SK-N-SH (cell line): ENCODE measurements around the gene CD74. TPM values are rescaled to one million over a fixed set of nuclear protein-coding genes. Genes with fewer than 3 reads are reported as not detected.

Experiments used
- CTCF ChIA-PET: fragments of 300-600, 350-600 bp; formaldehyde crosslinking; extraction: SDS; loops from one replicate; lab custom pipeline; 2021; lab: Yijun Ruan, JAX
- POLR2A ChIA-PET: fragments of 350-600 bp; sonication (Branson Sonifier 250); formaldehyde crosslinking; extraction: SDS; loops from one replicate; lab custom pipeline; 2020; ENCODE audit warnings: antibody characterized with exemption, inconsistent platforms; lab: Yijun Ruan, JAX
- DNase-seq: peaks from one replicate; pipeline ENCODE4 v3.0.0; 2012
- H2AFZ ChIP-seq: fragments of 200-600 bp; sonication (generic); 2 replicates; pipeline ENCODE4 v1.8.1; 2016; ENCODE audit warnings: antibody characterized with exemption, mild to moderate bottlenecking, low read depth
- H3F3A ChIP-seq: fragments of 200-600 bp; sonication (generic); replicated peaks from 2 replicates; pipeline ENCODE3; 2016; ENCODE audit warnings: antibody characterized with exemption, mild to moderate bottlenecking; ENCODE audit not compliant: insufficient read depth
- H3K27ac ChIP-seq, 2 experiments: fragments of 200-500 bp in 1 of 2; fragments of 200-600 bp in 1 of 2; sonication (Bioruptor generic) in 1 of 2; sonication (generic), shearing (Covaris generic) in 1 of 2; 2 replicates each; pipeline versions ENCODE4 v1.5.1 to v1.6.1; 2014 to 2016; ENCODE audit warnings: low read depth in 2 of 2, inconsistent platforms in 1 of 2, low read length in 1 of 2, mild to moderate bottlenecking in 1 of 2, mixed read lengths in 1 of 2
- H3K27me3 ChIP-seq: fragments of 200-600 bp; sonication (generic), shearing (Covaris generic); 2 replicates; pipeline ENCODE4 v1.6.1; 2016; ENCODE audit warnings: mixed run types; ENCODE audit not compliant: insufficient read depth
- H3K36me3 ChIP-seq, 2 experiments: fragments of 200-500 bp in 1 of 2; fragments of 200-600 bp in 1 of 2; sonication (Bioruptor generic) in 1 of 2; sonication (generic) in 1 of 2; replicated peaks in 1 of 2; 2 replicates each; pipeline versions ENCODE3 to v1.5.1; 2014 to 2016; ENCODE audit warnings: low read length in 1 of 2, mild to moderate bottlenecking in 1 of 2; ENCODE audit not compliant: insufficient read depth in 2 of 2, control insufficient read depth in 1 of 2
- H3K4me1 ChIP-seq, 2 experiments: fragments of 200-500 bp in 1 of 2; fragments of 200-600 bp in 1 of 2; sonication (Bioruptor generic) in 1 of 2; sonication (generic), shearing (Covaris generic) in 1 of 2; 2 replicates each; pipeline versions ENCODE4 v1.5.1 to v1.6.1; 2014 to 2016; ENCODE audit warnings: low read depth in 1 of 2, low read length in 1 of 2, mixed run types in 1 of 2; ENCODE audit not compliant: insufficient read depth in 2 of 2, control insufficient read depth in 1 of 2
- H3K4me2 ChIP-seq: fragments of 200-600 bp; sonication (generic), shearing (Covaris generic); 2 replicates; pipeline ENCODE4 v1.6.1; 2017; ENCODE audit warnings: mixed run types
- H3K4me3 ChIP-seq, 2 experiments: fragments of 200-500 bp in 1 of 2; fragments of 200-600 bp in 1 of 2; sonication (Bioruptor generic) in 1 of 2; sonication (generic), shearing (Covaris generic) in 1 of 2; 2 replicates each; pipeline versions ENCODE4 v1.5.1 to v1.8.1; 2014 to 2016; ENCODE audit warnings: low read depth in 2 of 2, inconsistent platforms in 1 of 2, low read length in 1 of 2, mild to moderate bottlenecking in 1 of 2, mixed read lengths in 1 of 2, moderate library complexity in 1 of 2
- H3K79me2 ChIP-seq: fragments of 200-600 bp; sonication (generic); 2 replicates; pipeline ENCODE4 v1.8.1; 2017; ENCODE audit warnings: mild to moderate bottlenecking; ENCODE audit not compliant: insufficient read depth
- H3K9ac ChIP-seq: fragments of 200-600 bp; sonication (generic); 2 replicates; pipeline ENCODE4 v1.6.1; 2017; ENCODE audit warnings: mixed run types
- H3K9me2 ChIP-seq: fragments of 200-600 bp; sonication (generic); 2 replicates; pipeline ENCODE4 v1.6.1; 2017; ENCODE audit warnings: mixed run types
- H3K9me3 ChIP-seq: fragments of 200-600 bp; sonication (generic); 2 replicates; pipeline ENCODE4 v1.6.1; 2017; ENCODE audit warnings: mixed run types, mild to moderate bottlenecking, moderate library complexity
- H4K20me1 ChIP-seq: fragments of 200-600 bp; sonication (generic); 2 replicates; pipeline ENCODE4 v1.6.1; 2017; ENCODE audit warnings: mild to moderate bottlenecking, mixed run types; ENCODE audit not compliant: insufficient read depth
- CHD2 ChIP-seq: fragments of 150-350 bp; IDR thresholded peaks from 2 replicates; pipeline ENCODE4 v1.6.1; 2018; ENCODE audit warnings: low read length; ENCODE audit not compliant: partially characterized antibody
- ELF1 ChIP-seq: IDR thresholded peaks from 2 replicates; pipeline ENCODE4 v1.4.0; 2012
- EP300 ChIP-seq, 2 experiments: IDR thresholded peaks; 2 replicates each; pipeline versions ENCODE4 v1.4.0 to v1.6.1; 2012; ENCODE audit warnings: borderline replicate concordance in 1 of 2, low read depth in 1 of 2, low read length in 1 of 2
- FOXJ3 ChIP-seq: sonication (generic); formaldehyde crosslinking; IDR thresholded peaks from 2 replicates; pipeline ENCODE4 v1.5.1; 2020; ENCODE audit warnings: mild to moderate bottlenecking, missing genetic modification reagents
- GABPA ChIP-seq: IDR thresholded peaks from 2 replicates; pipeline ENCODE4 v1.4.0; 2012; ENCODE audit warnings: low read depth, mild to moderate bottlenecking
- GATA2 ChIP-seq: sonication (generic); formaldehyde crosslinking; IDR thresholded peaks from 2 replicates; pipeline ENCODE4 v1.5.0; 2020; ENCODE audit warnings: mild to moderate bottlenecking, missing genetic modification reagents
- NFIC ChIP-seq: IDR thresholded peaks from 2 replicates; pipeline ENCODE4 v1.4.0; 2012; ENCODE audit warnings: borderline replicate concordance
- RCOR1 ChIP-seq: fragments of 150-350 bp; IDR thresholded peaks from 2 replicates; pipeline ENCODE4 v1.6.1; 2017; ENCODE audit warnings: antibody characterized with exemption, low read length
- RFX5 ChIP-seq: IDR thresholded peaks from 2 replicates; pipeline ENCODE4 v1.6.1; 2012; ENCODE audit warnings: mild to moderate bottlenecking, improper control_type of control experiment, low read length
- RXRA ChIP-seq: IDR thresholded peaks from 2 replicates; pipeline ENCODE4 v1.4.0; 2012; ENCODE audit warnings: low read depth, mild to moderate bottlenecking, borderline replicate concordance
- SMC3 ChIP-seq: IDR thresholded peaks from 2 replicates; pipeline ENCODE4 v1.6.1; 2012; ENCODE audit warnings: low read depth, low read length, improper control_type of control experiment
- TAF1 ChIP-seq: IDR thresholded peaks from 2 replicates; pipeline ENCODE4 v1.6.1; 2012; ENCODE audit warnings: low read depth, mild to moderate bottlenecking, low read length, moderate library complexity, borderline replicate concordance
- TCF12 ChIP-seq: IDR thresholded peaks from 2 replicates; pipeline ENCODE4 v1.4.0; 2012
- WGBS: methylation state at CpG from one replicate; pipeline ENCODE4 v1.1.6; 2017; ENCODE audit warnings: low lambda C conversion rate; 5-methylcytosine and 5-hydroxymethylcytosine counted together
- polyA plus RNA-seq, 3 experiments: library from polyadenylated mRNA; depleted of rRNA; stranded (reverse); fragments of >200 nt; gene quantifications; 2 replicates each; pipeline ENCODE4 v1.2.3, GENCODE V29; 2012
- TF ChIP-seq, protein P1 (sequence below): IDR thresholded peaks from 2 replicates; pipeline ENCODE4 v1.4.0; 2012; ENCODE audit warnings: low read depth
- TF ChIP-seq, protein P2 (sequence below): fragments of 150-350 bp; IDR thresholded peaks from 2 replicates; pipeline ENCODE4 v1.6.1; 2016; ENCODE audit warnings: mild to moderate bottlenecking, low read depth, low read length
- TF ChIP-seq, protein P3 (sequence below): fragments of 200-600 bp; sonication (generic); IDR thresholded peaks from 2 replicates; pipeline ENCODE4 v1.6.1; 2017; ENCODE audit warnings: antibody characterized with exemption, mild to moderate bottlenecking, moderate library complexity
- TF ChIP-seq, protein P4 (sequence below): fragments of 150-350 bp; IDR thresholded peaks from 2 replicates; pipeline ENCODE4 v1.6.1; 2017; ENCODE audit warnings: antibody characterized with exemption, low read length, low read depth, borderline replicate concordance

CD74 gene
- polyA plus RNA-seq, 1 of the 3 experiments (the other 2 are of a cell fraction), result 0.26 TPM

DNA sequence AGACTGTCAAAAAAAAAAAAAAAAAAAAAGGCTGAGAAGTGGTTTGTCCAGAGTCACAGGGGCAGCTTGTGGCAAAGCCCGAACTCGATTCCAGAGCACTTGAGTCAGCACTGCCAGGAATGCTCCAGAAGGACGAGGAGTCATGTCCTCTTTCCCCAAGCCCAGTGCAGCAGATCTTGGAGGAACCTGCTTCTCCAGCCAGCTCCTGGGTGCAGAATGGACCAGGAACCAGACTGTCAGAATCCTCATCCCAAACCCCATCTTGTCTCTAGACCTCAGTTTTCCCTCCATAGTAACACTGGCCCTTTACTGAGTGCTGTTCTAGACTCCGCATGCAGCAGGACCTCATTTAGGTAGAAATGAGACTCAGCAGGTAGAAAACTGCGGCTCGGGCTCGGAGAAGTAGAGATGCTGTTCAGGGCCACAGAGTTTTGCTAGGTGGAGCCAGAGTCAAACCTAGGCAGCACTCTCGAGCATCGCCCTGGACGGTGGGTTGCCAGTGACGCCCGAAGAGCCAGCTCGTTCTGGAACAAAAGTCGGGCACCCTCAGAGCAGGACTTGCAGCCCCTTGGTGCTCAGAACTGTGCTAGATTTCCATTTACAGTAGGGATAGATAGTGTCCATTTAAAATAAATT is 15.4 kb downstream of the CD74 start:
- peaks cover 5% of the 10 kb centered on the region for H3F3A ChIP-seq
- no peak overlapping the region for H3K4me3 ChIP-seq
- TF ChIP-seq TCF12, result no peak
- no peak for TF ChIP-seq SMC3
- TF ChIP-seq, protein P1, sequence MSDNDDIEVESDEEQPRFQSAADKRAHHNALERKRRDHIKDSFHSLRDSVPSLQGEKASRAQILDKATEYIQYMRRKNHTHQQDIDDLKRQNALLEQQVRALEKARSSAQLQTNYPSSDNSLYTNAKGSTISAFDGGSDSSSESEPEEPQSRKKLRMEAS, result no peak
- no peak for TF ChIP-seq RFX5
- TF ChIP-seq TAF1, result no peak
- no peak for TF ChIP-seq CHD2
- TF ChIP-seq GABPA, result no peak
- TF ChIP-seq ELF1, result no peak
- TF ChIP-seq FOXJ3 (CRISPR knock-in tag), result no peak
- TF ChIP-seq NFIC, result no peak
- TF ChIP-seq, protein P2, sequence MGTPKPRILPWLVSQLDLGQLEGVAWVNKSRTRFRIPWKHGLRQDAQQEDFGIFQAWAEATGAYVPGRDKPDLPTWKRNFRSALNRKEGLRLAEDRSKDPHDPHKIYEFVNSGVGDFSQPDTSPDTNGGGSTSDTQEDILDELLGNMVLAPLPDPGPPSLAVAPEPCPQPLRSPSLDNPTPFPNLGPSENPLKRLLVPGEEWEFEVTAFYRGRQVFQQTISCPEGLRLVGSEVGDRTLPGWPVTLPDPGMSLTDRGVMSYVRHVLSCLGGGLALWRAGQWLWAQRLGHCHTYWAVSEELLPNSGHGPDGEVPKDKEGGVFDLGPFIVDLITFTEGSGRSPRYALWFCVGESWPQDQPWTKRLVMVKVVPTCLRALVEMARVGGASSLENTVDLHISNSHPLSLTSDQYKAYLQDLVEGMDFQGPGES, result no peak
- no peak for TF ChIP-seq EP300 (IDR thresholded peaks at IDR 0.05; ENCODE audit: borderline replicate concordance in 1 of 2, low read depth in 1 of 2, low read length in 1 of 2)
- no peak for TF ChIP-seq RXRA
- H3K4me1 ChIP-seq, result peaks cover 0 to 4% of the 10 kb centered on the region in 2 experiments; a peak in 1 of 4 replicates
- H3K36me3 ChIP-seq, result peaks cover 7 to 84% of the 10 kb centered on the region in 2 experiments
- H3K27ac ChIP-seq, result no peak overlapping the region
- H3K4me2 ChIP-seq, result no peak overlapping the region
- H3K79me2 ChIP-seq, result no peaks in the 10 kb centered on the region
- no peak overlapping the region for H2AFZ ChIP-seq
- POLR2A ChIA-PET, result interaction anchor here (1.4 kb wide), 1 partner anchor 39 kb away, joined by 4 read pairs; no protein-coding TSS in a partner anchor
- H3K9me2 ChIP-seq, result no peaks in the 10 kb centered on the region
- no peak overlapping the region for H3K9ac ChIP-seq
- H3K9me3 ChIP-seq, result no peaks in the 10 kb centered on the region
- H4K20me1 ChIP-seq, result no peaks in the 10 kb centered on the region
- CTCF ChIA-PET, result interaction anchor here (0.8 to 1.5 kb wide), 5 partner anchors 17 to 563 kb away, joined by 3 to 5 read pairs (median 4); no protein-coding TSS in a partner anchor
- no peaks in the 10 kb centered on the region for H3K27me3 ChIP-seq
- WGBS, result 91% methylated on average over 12 of the region's 14 CpGs
- no peak for DNase-seq

DNA sequence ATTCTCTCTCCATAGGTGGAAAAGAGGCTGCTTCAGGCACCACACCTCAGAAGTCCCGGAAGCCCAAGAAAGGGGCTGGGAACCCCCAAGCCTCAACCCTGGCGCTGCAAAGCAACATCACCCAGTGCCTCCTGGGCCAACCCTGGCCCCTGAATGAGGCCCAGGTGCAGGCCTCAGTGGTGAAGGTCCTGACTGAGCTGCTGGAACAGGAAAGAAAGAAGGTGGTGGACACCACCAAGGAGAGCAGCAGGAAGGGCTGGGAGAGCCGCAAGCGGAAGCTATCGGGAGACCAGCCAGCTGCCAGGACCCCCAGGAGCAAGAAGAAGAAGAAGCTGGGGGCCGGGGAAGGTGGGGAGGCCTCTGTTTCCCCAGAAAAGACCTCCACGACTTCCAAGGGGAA is 16.4 kb downstream of the CD74 start:
- Histone ChIP-seq H3K27ac (no peak overlapping the region), H4K20me1 (no peaks in the 10 kb centered on the region), H3K9me2 (no peaks in the 10 kb centered on the region), H3K27me3 (no peaks in the 10 kb centered on the region), H3K4me1 (peaks cover 0 to 4% of the 10 kb centered on the region in 2 experiments; a peak in 1 of 4 replicates), H3K4me3 (no peak overlapping the region), H3K4me2 (no peak overlapping the region), H3F3A (peaks cover 5% of the 10 kb centered on the region), H3K9ac (no peak overlapping the region), H3K79me2 (no peaks in the 10 kb centered on the region), H3K36me3 (peaks cover 11 to 91% of the 10 kb centered on the region in 2 experiments), H3K9me3 (no peaks in the 10 kb centered on the region), H2AFZ (no peak overlapping the region)
- no peak for DNase-seq
- POLR2A ChIA-PET, result interaction anchor here (1.4 kb wide), 1 partner anchor 40 kb away, joined by 4 read pairs; no protein-coding TSS in a partner anchor
- WGBS, result 96% methylated on average over 6 of the region's 7 CpGs
- CTCF ChIA-PET, result interaction anchor here (0.8 to 1.5 kb wide), 2 partner anchors 40 to 562 kb away, joined by 3 to 4 read pairs; no protein-coding TSS in a partner anchor
- TF ChIP-seq RCOR1 (no peak), CHD2 (no peak), FOXJ3 (CRISPR knock-in tag) (no peak), RXRA (no peak), GATA2 (CRISPR knock-in tag) (no peak)
- TF ChIP-seq, protein P2, result no peak
- TF ChIP-seq, protein P3, sequence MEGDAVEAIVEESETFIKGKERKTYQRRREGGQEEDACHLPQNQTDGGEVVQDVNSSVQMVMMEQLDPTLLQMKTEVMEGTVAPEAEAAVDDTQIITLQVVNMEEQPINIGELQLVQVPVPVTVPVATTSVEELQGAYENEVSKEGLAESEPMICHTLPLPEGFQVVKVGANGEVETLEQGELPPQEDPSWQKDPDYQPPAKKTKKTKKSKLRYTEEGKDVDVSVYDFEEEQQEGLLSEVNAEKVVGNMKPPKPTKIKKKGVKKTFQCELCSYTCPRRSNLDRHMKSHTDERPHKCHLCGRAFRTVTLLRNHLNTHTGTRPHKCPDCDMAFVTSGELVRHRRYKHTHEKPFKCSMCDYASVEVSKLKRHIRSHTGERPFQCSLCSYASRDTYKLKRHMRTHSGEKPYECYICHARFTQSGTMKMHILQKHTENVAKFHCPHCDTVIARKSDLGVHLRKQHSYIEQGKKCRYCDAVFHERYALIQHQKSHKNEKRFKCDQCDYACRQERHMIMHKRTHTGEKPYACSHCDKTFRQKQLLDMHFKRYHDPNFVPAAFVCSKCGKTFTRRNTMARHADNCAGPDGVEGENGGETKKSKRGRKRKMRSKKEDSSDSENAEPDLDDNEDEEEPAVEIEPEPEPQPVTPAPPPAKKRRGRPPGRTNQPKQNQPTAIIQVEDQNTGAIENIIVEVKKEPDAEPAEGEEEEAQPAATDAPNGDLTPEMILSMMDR, result no peak
- TF ChIP-seq, protein P4, sequence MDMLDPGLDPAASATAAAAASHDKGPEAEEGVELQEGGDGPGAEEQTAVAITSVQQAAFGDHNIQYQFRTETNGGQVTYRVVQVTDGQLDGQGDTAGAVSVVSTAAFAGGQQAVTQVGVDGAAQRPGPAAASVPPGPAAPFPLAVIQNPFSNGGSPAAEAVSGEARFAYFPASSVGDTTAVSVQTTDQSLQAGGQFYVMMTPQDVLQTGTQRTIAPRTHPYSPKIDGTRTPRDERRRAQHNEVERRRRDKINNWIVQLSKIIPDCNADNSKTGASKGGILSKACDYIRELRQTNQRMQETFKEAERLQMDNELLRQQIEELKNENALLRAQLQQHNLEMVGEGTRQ, result no peak
